Gastrocnemius medialis (tissue), 4 donors: ENCODE measurements around the gene ACACB. TPM values are rescaled to one million over a fixed set of nuclear protein-coding genes. Genes with fewer than 3 reads are reported as not detected.

ENCODE experiments used
- ATAC-seq, 2 donors: fragments of 150-250 bp; one replicate each; pipeline ENCODE4 v1.9.1; 2016
- DNase-seq, 2 donors: peaks; one replicate each; pipeline ENCODE4 v3.0.0-alpha.2; 2019
- H3K27ac ChIP-seq, 4 donors: fragments of 200-600 bp; sonication (generic); 1 replicate in 1 of 4; 2 replicates in 3 of 4; pipeline ENCODE4 v1.5.1; 2016 to 2018; ENCODE audit warnings: mild to moderate bottlenecking in 2 of 4, moderate library complexity in 1 of 4
- H3K27me3 ChIP-seq, 3 donors: fragments of 200-600 bp; sonication (generic) in 2 of 3; 1 replicate in 1 of 3; 2 replicates in 2 of 3; pipeline versions ENCODE4 v1.5.1 to v1.6.0; 2016 to 2019; ENCODE audit warnings: mild to moderate bottlenecking in 1 of 3, moderate library complexity in 1 of 3
- H3K36me3 ChIP-seq, 2 donors: fragments of 200-600 bp; sonication (generic) in 1 of 2; one replicate each; pipeline ENCODE4 v1.5.1; 2017 to 2018
- H3K4me1 ChIP-seq, 2 donors: fragments of 200-600 bp; sonication (generic) in 1 of 2; one replicate each; pipeline ENCODE4 v1.5.1; 2016 to 2017; ENCODE audit warnings: mild to moderate bottlenecking in 2 of 2
- H3K4me3 ChIP-seq, 4 donors: fragments of 200-600 bp; sonication (generic) in 3 of 4; 1 replicate in 1 of 4; 2 replicates in 3 of 4; pipeline ENCODE4 v1.5.1; 2016 to 2019; ENCODE audit warnings: mild to moderate bottlenecking in 2 of 4
- H3K9me3 ChIP-seq, 3 donors: fragments of 200-600 bp; sonication (generic) in 2 of 3; 1 replicate in 1 of 3; 2 replicates in 2 of 3; pipeline ENCODE4 v1.5.1; 2016 to 2019
- POLR2A ChIP-seq, 2 donors: fragments of 450-650 bp; IDR thresholded peaks; one replicate each; pipeline ENCODE4 v1.6.1; 2017; ENCODE audit warnings: antibody characterized with exemption in 2 of 2, mild to moderate bottlenecking in 2 of 2, moderate library complexity in 2 of 2
- in situ Hi-C, 4 donors: fragments of 200-750 bp; cut with MboI; loops; one replicate each; pipeline versions ENCODE4 v1.15.0 to v1.8.0; 2017; ENCODE audit warnings: low sequenced_read_pairs in 4 of 4
- intact Hi-C: fragments of 100-400 bp; cut with DNase I; formaldehyde crosslinking; loops from one replicate; pipeline ENCODE4 v1.15.1; 2023; ENCODE audit warnings: low total_unique reads
- total RNA-seq, 4 donors: library from RNA; depleted of rRNA; stranded (reverse); fragments of >200 nt; gene quantifications; one replicate each; pipeline versions ENCODE4 v1.1.0 to v1.2.3, GENCODE V29; 2016
- TF ChIP-seq, protein P1 (sequence below), 5 experiments: fragments of 450-650 bp in 3 of 5; fragments of 200-600 bp in 2 of 5; sonication (generic) in 2 of 5; IDR thresholded peaks in 4 of 5; conservative IDR thresholded peaks in 1 of 5; 1 replicate in 4 of 5; 2 replicates in 1 of 5; pipeline ENCODE4 v1.5.1; 2016 to 2019; ENCODE audit warnings: antibody characterized with exemption in 5 of 5, mild to moderate bottlenecking in 3 of 5, moderate library complexity in 3 of 5

Gene ACACB
- total RNA-seq, 4 donors from 2014 or later, result 595 to 1,103 (median 698) TPM

DNA sequence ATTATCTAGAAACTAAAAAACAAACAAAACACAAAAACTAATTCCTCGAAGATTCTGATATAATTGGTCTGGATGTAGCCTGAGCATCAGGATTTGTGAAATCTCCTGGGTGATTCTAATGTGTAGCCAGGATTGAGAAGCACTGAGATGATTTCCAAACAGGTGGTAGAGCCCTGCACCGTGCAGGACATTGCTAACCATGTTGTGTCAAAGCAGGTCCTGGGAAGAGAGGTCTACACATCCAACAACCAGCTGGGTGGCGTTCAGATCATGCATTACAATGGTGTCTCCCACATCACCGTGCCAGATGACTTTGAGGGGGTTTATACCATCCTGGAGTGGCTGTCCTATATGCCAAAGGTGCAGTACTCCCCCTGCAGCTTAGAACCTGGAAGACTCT is 136.4 kb downstream of the ACACB start:
- in situ Hi-C loops, result loop anchor here in 2 of 4 donors (25.0 kb wide), 1 partner anchor 135 kb away; no protein-coding TSS in a partner anchor
- Histone ChIP-seq H3K4me3 (no peak overlapping the region), H3K27ac (peak overlapping the region in 2 of 4 donors; percentile 9 to 60), H3K36me3 (peaks cover 12 to 100% of the 10 kb centered on the region in 2 donors), H3K4me1 (peaks cover 13 to 30% of the 10 kb centered on the region in 2 donors), H3K27me3 (no peaks in the 10 kb centered on the region), H3K9me3 (no peaks in the 10 kb centered on the region)
- TF ChIP-seq, protein P1, sequence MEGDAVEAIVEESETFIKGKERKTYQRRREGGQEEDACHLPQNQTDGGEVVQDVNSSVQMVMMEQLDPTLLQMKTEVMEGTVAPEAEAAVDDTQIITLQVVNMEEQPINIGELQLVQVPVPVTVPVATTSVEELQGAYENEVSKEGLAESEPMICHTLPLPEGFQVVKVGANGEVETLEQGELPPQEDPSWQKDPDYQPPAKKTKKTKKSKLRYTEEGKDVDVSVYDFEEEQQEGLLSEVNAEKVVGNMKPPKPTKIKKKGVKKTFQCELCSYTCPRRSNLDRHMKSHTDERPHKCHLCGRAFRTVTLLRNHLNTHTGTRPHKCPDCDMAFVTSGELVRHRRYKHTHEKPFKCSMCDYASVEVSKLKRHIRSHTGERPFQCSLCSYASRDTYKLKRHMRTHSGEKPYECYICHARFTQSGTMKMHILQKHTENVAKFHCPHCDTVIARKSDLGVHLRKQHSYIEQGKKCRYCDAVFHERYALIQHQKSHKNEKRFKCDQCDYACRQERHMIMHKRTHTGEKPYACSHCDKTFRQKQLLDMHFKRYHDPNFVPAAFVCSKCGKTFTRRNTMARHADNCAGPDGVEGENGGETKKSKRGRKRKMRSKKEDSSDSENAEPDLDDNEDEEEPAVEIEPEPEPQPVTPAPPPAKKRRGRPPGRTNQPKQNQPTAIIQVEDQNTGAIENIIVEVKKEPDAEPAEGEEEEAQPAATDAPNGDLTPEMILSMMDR (IDR thresholded peaks at IDR 0.05 in 4 of 5, conservative IDR thresholded peaks at IDR 0.05 in 1 of 5), result no peak
- TF ChIP-seq POLR2A (IDR thresholded peaks at IDR 0.05), result no peak
- DNase-seq (no peak), ATAC-seq (no peak)
- intact Hi-C loops, result no loop called here

DNA sequence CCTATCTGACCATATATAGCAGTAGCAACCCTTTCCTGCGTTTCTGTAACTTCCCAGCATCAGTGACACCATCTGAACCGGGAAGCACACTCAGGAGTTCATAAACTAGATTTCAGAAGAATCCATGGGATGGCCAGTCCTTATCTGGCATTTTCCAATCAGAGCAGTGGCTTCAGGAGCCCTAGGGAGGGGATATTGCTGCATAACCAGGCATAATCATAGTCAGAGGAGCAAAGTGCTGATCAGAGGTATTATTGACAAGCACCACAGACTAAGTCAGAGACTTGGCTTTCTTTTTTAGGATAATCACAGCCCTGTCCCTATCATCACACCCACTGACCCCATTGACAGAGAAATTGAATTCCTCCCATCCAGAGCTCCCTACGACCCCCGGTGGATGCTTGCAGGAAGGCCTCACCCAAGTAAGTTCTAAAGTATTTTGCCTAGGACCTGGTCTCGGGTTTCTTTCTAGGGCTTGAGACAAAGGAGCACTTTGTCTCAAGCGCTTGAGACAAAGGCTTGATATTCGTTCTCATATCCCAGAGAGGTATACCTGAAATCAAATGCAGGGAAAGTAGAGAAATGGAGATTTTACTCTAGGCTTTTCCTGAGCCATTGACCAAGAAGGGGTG is 137.6 kb downstream of the ACACB start:
- H3K27me3 ChIP-seq, result no peaks in the 10 kb centered on the region
- no peak for ATAC-seq
- in situ Hi-C loops, result loop anchor here in 2 of 4 donors (25.0 kb wide), 1 partner anchor 133 kb away; no protein-coding TSS in a partner anchor
- TF ChIP-seq, protein P1 (IDR thresholded peaks at IDR 0.05 in 4 of 5, conservative IDR thresholded peaks at IDR 0.05 in 1 of 5), result no peak
- TF ChIP-seq POLR2A (IDR thresholded peaks at IDR 0.05), result no peak
- H3K4me1 ChIP-seq, result peaks cover 13 to 30% of the 10 kb centered on the region in 2 donors
- no peak for DNase-seq
- intact Hi-C loops, result no loop called here
- no peak overlapping the region for H3K4me3 ChIP-seq
- H3K9me3 ChIP-seq, result no peaks in the 10 kb centered on the region
- peak overlapping the region; percentile 18 to 60 (median 46) for H3K27ac ChIP-seq
- peaks cover 12 to 94% of the 10 kb centered on the region in 2 donors for H3K36me3 ChIP-seq

DNA sequence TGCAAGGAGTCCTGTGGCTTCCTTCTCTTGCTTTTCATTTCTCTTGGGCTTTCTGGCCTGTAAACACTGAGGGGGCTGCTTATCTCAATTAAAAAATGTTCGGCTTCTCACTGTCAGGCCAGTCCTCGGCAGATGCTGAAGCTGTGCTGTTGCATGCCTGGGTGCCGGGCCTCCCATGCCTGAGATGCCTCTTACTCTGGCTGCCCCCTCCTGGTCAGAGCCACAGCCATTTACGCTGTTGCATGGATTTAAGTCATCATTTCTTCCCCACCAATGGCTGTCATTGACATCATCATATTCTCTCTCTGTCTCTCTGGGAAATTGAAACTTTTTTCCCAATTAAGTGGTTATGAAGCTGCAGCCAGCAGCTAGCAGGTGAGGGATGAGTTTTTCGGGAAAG is 139.0 kb downstream of the ACACB start:
- intact Hi-C loops, result no loop called here
- peaks cover 16 to 94% of the 10 kb centered on the region in 2 donors for H3K36me3 ChIP-seq
- no peak for ATAC-seq

DNA sequence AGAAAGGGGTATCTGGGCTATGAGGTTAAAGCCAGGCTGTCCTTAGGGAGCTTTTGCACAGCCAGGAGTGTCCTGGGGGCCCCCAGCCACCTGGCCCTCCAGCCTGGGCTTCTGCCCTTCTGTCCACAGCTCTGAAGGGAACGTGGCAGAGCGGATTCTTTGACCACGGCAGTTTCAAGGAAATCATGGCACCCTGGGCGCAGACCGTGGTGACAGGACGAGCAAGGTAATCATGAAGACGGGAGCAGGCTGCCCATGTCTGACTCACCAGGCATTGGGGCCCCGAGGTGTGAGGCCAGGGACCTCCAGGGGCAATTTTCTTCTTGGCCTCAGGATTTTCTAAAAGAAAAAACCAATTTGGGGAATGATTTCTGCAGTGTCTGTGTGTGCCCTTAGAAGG is 139.6 kb downstream of the ACACB start:
- in situ Hi-C loops, result loop anchor here in 2 of 4 donors (25.0 kb wide), 1 partner anchor 131 kb away; no protein-coding TSS in a partner anchor

More for the DNA sequence above, 139.0 kb downstream of the ACACB start:
- Histone ChIP-seq H3K27ac (peak overlapping the region in 3 of 4 donors; percentile 9 to 40 (median 18)), H3K4me3 (no peak overlapping the region), H3K4me1 (peaks cover 13 to 30% of the 10 kb centered on the region in 2 donors), H3K27me3 (no peaks in the 10 kb centered on the region), H3K9me3 (no peaks in the 10 kb centered on the region)
- DNase-seq, result no peak
- no peak for TF ChIP-seq POLR2A (IDR thresholded peaks at IDR 0.05)
- TF ChIP-seq, protein P1 (IDR thresholded peaks at IDR 0.05 in 4 of 5, conservative IDR thresholded peaks at IDR 0.05 in 1 of 5), result no peak
- in situ Hi-C loops, result loop anchor here in 2 of 4 donors (25.0 kb wide), 1 partner anchor 132 kb away; no protein-coding TSS in a partner anchor

More for the DNA sequence above, 139.6 kb downstream of the ACACB start:
- Histone ChIP-seq H3K4me1 (peaks cover 13 to 28% of the 10 kb centered on the region in 2 donors), H3K9me3 (no peaks in the 10 kb centered on the region), H3K27ac (peak overlapping the region in 3 of 4 donors; percentile 3 to 18 (median 9)), H3K36me3 (peaks cover 18 to 94% of the 10 kb centered on the region in 2 donors), H3K4me3 (no peak overlapping the region), H3K27me3 (no peaks in the 10 kb centered on the region)
- no peak for ATAC-seq
- TF ChIP-seq, protein P1 (IDR thresholded peaks at IDR 0.05 in 4 of 5, conservative IDR thresholded peaks at IDR 0.05 in 1 of 5), result no peak
- TF ChIP-seq POLR2A (IDR thresholded peaks at IDR 0.05), result no peak
- intact Hi-C loops, result no loop called here
- DNase-seq, result no peak
